ENCODE results near the gene MYL10. TPM values are rescaled to one million over a fixed set of nuclear protein-coding genes. Genes with fewer than 3 reads are reported as not detected.
A peak's percentile ranks its signal among the peaks of the same experiment; 100 is the strongest.

The MYL10 gene
- total RNA-seq, 1 donor = not detected

GRCh38 chr7:101588131-101588935 lies 40.8 kb downstream of the MYL10 start:
- H3K36me3 ChIP-seq (ENCODE audit: insufficient read depth, low read length) = no peaks in the 10 kb centered on the region
- H3K9me3 ChIP-seq (ENCODE audit: low read depth, low read length) = no peaks in the 10 kb centered on the region
- no peaks in the 10 kb centered on the region for H4K20me1 ChIP-seq (ENCODE audit: insufficient read depth, low read length)
- no peak overlapping the region for H3K27ac ChIP-seq (ENCODE audit: low read depth, low read length)
- TF ChIP-seq CTCF (IDR thresholded peaks at IDR 0.05; ENCODE audit: extremely low read depth, low read depth, low read length) = no peak
- H2AFZ ChIP-seq (ENCODE audit: low read length) = no peak overlapping the region
- no peak overlapping the region for H3K4me2 ChIP-seq (ENCODE audit: insufficient read depth, low read length)
- peaks cover 7% of the 10 kb centered on the region for H3K27me3 ChIP-seq (ENCODE audit: insufficient read depth, low read length)
- no peak overlapping the region for H3K4me3 ChIP-seq (ENCODE audit: insufficient read depth, low read length)
- H3K4me1 ChIP-seq (ENCODE audit: insufficient read depth, low read length) = no peaks in the 10 kb centered on the region
- H3K79me2 ChIP-seq (ENCODE audit: insufficient read depth, low read length) = no peaks in the 10 kb centered on the region
- peak; percentile 58 for DNase-seq (ENCODE audit: insufficient read length, low spot score, missing footprints)

GRCh38 chr7:101586906-101587677 lies 42.0 kb downstream of the MYL10 start:
- Histone ChIP-seq H4K20me1 (ENCODE audit: insufficient read depth, low read length) (no peaks in the 10 kb centered on the region), H3K4me1 (ENCODE audit: insufficient read depth, low read length) (no peaks in the 10 kb centered on the region), H3K4me3 (ENCODE audit: insufficient read depth, low read length) (no peak overlapping the region), H3K4me2 (ENCODE audit: insufficient read depth, low read length) (no peak overlapping the region), H3K27me3 (ENCODE audit: insufficient read depth, low read length) (peaks cover 10% of the 10 kb centered on the region), H2AFZ (ENCODE audit: low read length) (no peak overlapping the region), H3K79me2 (ENCODE audit: insufficient read depth, low read length) (no peaks in the 10 kb centered on the region), H3K27ac (ENCODE audit: low read depth, low read length) (no peak overlapping the region), H3K36me3 (ENCODE audit: insufficient read depth, low read length) (no peaks in the 10 kb centered on the region), H3K9me3 (ENCODE audit: low read depth, low read length) (no peaks in the 10 kb centered on the region)
- TF ChIP-seq CTCF (IDR thresholded peaks at IDR 0.05; ENCODE audit: extremely low read depth, low read depth, low read length) = no peak
- DNase-seq (ENCODE audit: insufficient read length, low spot score, missing footprints) = peak; percentile 27

- Histone ChIP-seq H3K27ac (ENCODE audit: low read depth, low read length) (no peak overlapping the region), H2AFZ (ENCODE audit: low read length) (no peak overlapping the region), H4K20me1 (ENCODE audit: insufficient read depth, low read length) (no peaks in the 10 kb centered on the region), H3K79me2 (ENCODE audit: insufficient read depth, low read length) (no peaks in the 10 kb centered on the region), H3K4me2 (ENCODE audit: insufficient read depth, low read length) (no peak overlapping the region), H3K4me3 (ENCODE audit: insufficient read depth, low read length) (no peak overlapping the region), H3K27me3 (ENCODE audit: insufficient read depth, low read length) (peaks cover 11% of the 10 kb centered on the region), H3K9me3 (ENCODE audit: low read depth, low read length) (no peaks in the 10 kb centered on the region), H3K36me3 (ENCODE audit: insufficient read depth, low read length) (no peaks in the 10 kb centered on the region), H3K4me1 (ENCODE audit: insufficient read depth, low read length) (no peaks in the 10 kb centered on the region)
- peak; percentile 50 for DNase-seq (ENCODE audit: insufficient read length, low spot score, missing footprints)
- TF ChIP-seq CTCF (IDR thresholded peaks at IDR 0.05; ENCODE audit: extremely low read depth, low read depth, low read length) = no peak
Observed at GRCh38 chr7:101586078-101586905, 42.8 kb downstream of the MYL10 start.
